ENCODE measurements around the gene NEDD4.

DNA sequence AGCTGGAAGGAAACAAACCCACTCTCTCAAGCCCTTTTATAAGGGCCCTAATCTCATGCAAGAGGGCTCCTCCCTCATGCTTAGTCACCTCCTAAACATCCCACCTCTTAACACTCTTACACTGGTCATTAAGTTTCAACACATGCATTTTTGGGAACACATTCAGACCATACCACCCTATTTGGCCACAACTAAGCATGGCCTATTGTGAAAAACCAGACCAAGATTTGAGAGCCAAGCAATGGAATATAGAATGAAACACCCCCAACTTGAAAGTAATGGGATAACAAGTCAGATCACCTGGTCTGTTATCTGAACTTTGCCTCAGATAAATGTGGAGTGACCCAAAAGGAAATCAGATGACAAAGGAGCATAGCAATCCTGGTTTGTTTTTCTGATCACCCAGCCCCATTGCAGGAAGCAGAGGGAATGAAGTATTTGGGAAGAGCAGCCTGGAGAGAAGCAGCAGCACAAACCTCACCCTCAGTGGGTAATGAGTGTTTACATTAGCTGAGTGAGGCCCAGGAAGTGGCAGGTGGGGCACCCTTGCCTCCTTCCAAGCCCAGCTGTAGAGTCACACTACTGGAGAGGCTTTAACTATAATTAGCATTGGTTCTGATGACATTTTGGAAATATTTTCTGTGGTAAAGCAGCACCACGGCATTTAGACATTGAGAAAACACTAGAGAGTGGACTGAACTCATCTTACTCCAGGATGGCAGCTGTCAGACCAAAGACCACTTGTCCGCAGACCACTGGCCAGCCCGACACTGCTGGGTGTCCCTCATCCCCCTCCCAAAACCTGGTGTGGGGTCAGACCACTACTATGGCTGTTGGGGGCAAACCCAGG lies 201.6 kb downstream of the NEDD4 start:
- TF ChIP-seq, protein P1, sequence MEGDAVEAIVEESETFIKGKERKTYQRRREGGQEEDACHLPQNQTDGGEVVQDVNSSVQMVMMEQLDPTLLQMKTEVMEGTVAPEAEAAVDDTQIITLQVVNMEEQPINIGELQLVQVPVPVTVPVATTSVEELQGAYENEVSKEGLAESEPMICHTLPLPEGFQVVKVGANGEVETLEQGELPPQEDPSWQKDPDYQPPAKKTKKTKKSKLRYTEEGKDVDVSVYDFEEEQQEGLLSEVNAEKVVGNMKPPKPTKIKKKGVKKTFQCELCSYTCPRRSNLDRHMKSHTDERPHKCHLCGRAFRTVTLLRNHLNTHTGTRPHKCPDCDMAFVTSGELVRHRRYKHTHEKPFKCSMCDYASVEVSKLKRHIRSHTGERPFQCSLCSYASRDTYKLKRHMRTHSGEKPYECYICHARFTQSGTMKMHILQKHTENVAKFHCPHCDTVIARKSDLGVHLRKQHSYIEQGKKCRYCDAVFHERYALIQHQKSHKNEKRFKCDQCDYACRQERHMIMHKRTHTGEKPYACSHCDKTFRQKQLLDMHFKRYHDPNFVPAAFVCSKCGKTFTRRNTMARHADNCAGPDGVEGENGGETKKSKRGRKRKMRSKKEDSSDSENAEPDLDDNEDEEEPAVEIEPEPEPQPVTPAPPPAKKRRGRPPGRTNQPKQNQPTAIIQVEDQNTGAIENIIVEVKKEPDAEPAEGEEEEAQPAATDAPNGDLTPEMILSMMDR (IDR thresholded peaks at IDR 0.05): no peak
- TF ChIP-seq POLR2A (IDR thresholded peaks at IDR 0.05): no peak

All from testis (tissue), 2 donors.